Stomach (tissue), 4 donors: ENCODE measurements around the gene HSD17B4.

Experiments
- CTCF ChIP-seq, 7 experiments: fragments of 450-650 bp in 4 of 7; fragments of 200-600 bp in 3 of 7; sonication (generic) in 3 of 7; IDR thresholded peaks; one replicate each; pipeline ENCODE4 v1.5.1; 2016 to 2019; ENCODE audit warnings: antibody characterized with exemption in 7 of 7, control low read depth in 2 of 7, mild to moderate bottlenecking in 1 of 7
- POLR2AphosphoS5 ChIP-seq, 3 donors: sonication (generic); formaldehyde crosslinking; IDR thresholded peaks; one replicate each; pipeline ENCODE4 v1.6.1; 2016; ENCODE audit warnings: antibody characterized with exemption in 3 of 3

GRCh38 chr5:119515192-119515591, 62.9 kb downstream of the HSD17B4 start:
- TF ChIP-seq POLR2AphosphoS5 (IDR thresholded peaks at IDR 0.05) (no peak), CTCF (IDR thresholded peaks at IDR 0.05) (no peak)
